Spleen (tissue), 7 donors: Measurements from ENCODE around the gene ZC3H8.

Experiments used
- CTCF ChIP-seq, 11 experiments: fragments of 200-600 bp in 7 of 11; fragments of 450-650 bp in 4 of 11; sonication (generic) in 4 of 11; IDR thresholded peaks in 8 of 11; conservative IDR thresholded peaks in 3 of 11; 1 replicate in 7 of 11; 2 replicates in 4 of 11; pipeline versions ENCODE4 v1.4.0 to v1.8.0; 2016 to 2021; ENCODE audit warnings: antibody characterized with exemption in 11 of 11, inconsistent platforms in 4 of 11, mild to moderate bottlenecking in 1 of 11
- POLR2A ChIP-seq, 3 donors: fragments of 450-650 bp; IDR thresholded peaks; one replicate each; pipeline ENCODE4 v1.5.1; 2017; ENCODE audit warnings: antibody characterized with exemption in 3 of 3, mild to moderate bottlenecking in 1 of 3
- POLR2AphosphoS5 ChIP-seq, 3 donors: sonication (generic); formaldehyde crosslinking; IDR thresholded peaks; one replicate each; pipeline ENCODE4 v1.5.1; 2017; ENCODE audit warnings: antibody characterized with exemption in 3 of 3
- donor health status: DM: no; HTN: no; CAD: no; lungs with moderate emphysema.
- donor health status: DM: no; HTN: no; CAD: no.
- donor health status: DM: no; HTN: no; CAD: no.

- TF ChIP-seq CTCF (IDR thresholded peaks at IDR 0.05 in 8 of 11, conservative IDR thresholded peaks at IDR 0.05 in 3 of 11) (no peak), POLR2AphosphoS5 (IDR thresholded peaks at IDR 0.05) (no peak), POLR2A (IDR thresholded peaks at IDR 0.05) (no peak)
Measured at GRCh38 chr2:112272669-112273068, 17.8 kb upstream of the ZC3H8 start.
